K562 (cell line): Measurements from ENCODE around the gene TMEM127. TPM values are rescaled to one million over a fixed set of nuclear protein-coding genes. Genes with fewer than 3 reads are reported as not detected.
A peak's percentile ranks its signal among the peaks of the same experiment; 100 is the strongest.

Source experiments
- ASH1L ChIP-seq: fragments of 450-650 bp; IDR thresholded peaks from 2 replicates; pipeline ENCODE4 v1.6.1; 2018; ENCODE audit warnings: borderline replicate concordance, mild to moderate bottlenecking, low read depth; ENCODE audit not compliant: partially characterized antibody
- CXXC5 ChIP-seq: fragments of 250-450 bp; sonication (Bioruptor Pico); IDR thresholded peaks from 2 replicates; pipeline ENCODE4 v1.8.0; 2022; ENCODE audit warnings: inconsistent platforms, mild to moderate bottlenecking, moderate library complexity
- RBM17 ChIP-seq: fragments of 200-400 bp; formaldehyde crosslinking; IDR thresholded peaks from 2 replicates; pipeline ENCODE4 v1.6.1; 2017; ENCODE audit warnings: low read depth, mild to moderate bottlenecking, low read length, borderline replicate concordance
- SIN3A ChIP-seq, 2 experiments: fragments of 150-350 bp in 1 of 2; IDR thresholded peaks; 2 replicates each; pipeline ENCODE4 v1.6.1; 2011 to 2016; ENCODE audit warnings: borderline replicate concordance in 2 of 2, low read depth in 2 of 2, low read length in 2 of 2, mild to moderate bottlenecking in 2 of 2, moderate library complexity in 2 of 2; ENCODE audit not compliant: control insufficient read depth in 1 of 2
- SMARCA5 ChIP-seq: fragments of 450-650 bp; IDR thresholded peaks from 2 replicates; pipeline ENCODE4 v1.6.1; 2016
- TEAD1 ChIP-seq, 2 experiments: fragments of 450-650 bp in 1 of 2; sonication (generic) in 1 of 2; formaldehyde crosslinking; IDR thresholded peaks; 2 replicates each; pipeline versions ENCODE4 v1.4.0 to v1.8.0; 2020 to 2022; ENCODE audit warnings: mild to moderate bottlenecking in 2 of 2, missing genetic modification reagents in 1 of 2
- YBX1 ChIP-seq: fragments of 450-650 bp; IDR thresholded peaks from 2 replicates; pipeline ENCODE4 v1.7.1; 2016; ENCODE audit warnings: mild to moderate bottlenecking
- ZNF253 ChIP-seq: fragments of 250-450 bp; sonication (Bioruptor Pico); conservative IDR thresholded peaks from 2 replicates; pipeline ENCODE4 v1.6.1; 2021; ENCODE audit warnings: mild to moderate bottlenecking
- polyA plus RNA-seq, 8 experiments: library from polyadenylated mRNA; depleted of rRNA in 4 of 8; stranded (reverse) in 5 of 8; unstranded in 3 of 8; fragments of >200 nt; fragmentation: Nextera tagmentation in 2 of 8; fragmentation: Illumina TruSeq in 1 of 8; extraction: Ambion mirVana in 2 of 8; extraction: Trizol in 1 of 8; gene quantifications; 2 replicates each; pipeline versions ENCODE4 v1.2.1 to v1.2.3, GENCODE V29; 2011 to 2014; ENCODE audit warnings: inconsistent platforms in 1 of 8, missing spikeins in 1 of 8
- total RNA-seq, 7 experiments: library from RNA; depleted of rRNA in 6 of 7; stranded (reverse); fragments of >200 nt in 6 of 7; fragmentation: Illumina TruSeq in 2 of 7; extraction: Trizol in 2 of 7; gene quantifications; 2 replicates each; pipeline versions ENCODE4 v1.2.1 to v1.2.3, GENCODE V29; 2011 to 2021; ENCODE audit warnings: low replicate concordance in 1 of 7
- TF ChIP-seq, protein P1 (sequence below), 2 experiments: fragments of 450-650 bp; formaldehyde crosslinking in 1 of 2; IDR thresholded peaks; 2 replicates each; pipeline versions ENCODE4 v1.4.0 to v1.6.1; 2014 to 2020; ENCODE audit warnings: mild to moderate bottlenecking in 2 of 2, borderline replicate concordance in 1 of 2, low read depth in 1 of 2
- TF ChIP-seq, protein P2 (sequence below): fragments of 450-650 bp; IDR thresholded peaks from 2 replicates; pipeline ENCODE4 v1.7.1; 2018; ENCODE audit warnings: mild to moderate bottlenecking, low read depth; ENCODE audit not compliant: partially characterized antibody
- TF ChIP-seq, protein P3 (sequence below): fragments of 250-450 bp; sonication (Bioruptor Pico); IDR thresholded peaks from 2 replicates; pipeline ENCODE4 v1.4.0; 2020; ENCODE audit warnings: mild to moderate bottlenecking
- TF ChIP-seq, protein P4 (sequence below): sonication (generic); formaldehyde crosslinking; IDR thresholded peaks from 2 replicates; pipeline ENCODE4 v1.9.0; 2022; ENCODE audit warnings: mild to moderate bottlenecking, missing genetic modification reagents

The TMEM127 gene
- total and polyA plus RNA-seq, 9 of the 15 experiments (the other 6 are each of a cell fraction or from before 2014, with no cell fraction given), result 1.7 to 20.0 (median 9.9) TPM

DNA sequence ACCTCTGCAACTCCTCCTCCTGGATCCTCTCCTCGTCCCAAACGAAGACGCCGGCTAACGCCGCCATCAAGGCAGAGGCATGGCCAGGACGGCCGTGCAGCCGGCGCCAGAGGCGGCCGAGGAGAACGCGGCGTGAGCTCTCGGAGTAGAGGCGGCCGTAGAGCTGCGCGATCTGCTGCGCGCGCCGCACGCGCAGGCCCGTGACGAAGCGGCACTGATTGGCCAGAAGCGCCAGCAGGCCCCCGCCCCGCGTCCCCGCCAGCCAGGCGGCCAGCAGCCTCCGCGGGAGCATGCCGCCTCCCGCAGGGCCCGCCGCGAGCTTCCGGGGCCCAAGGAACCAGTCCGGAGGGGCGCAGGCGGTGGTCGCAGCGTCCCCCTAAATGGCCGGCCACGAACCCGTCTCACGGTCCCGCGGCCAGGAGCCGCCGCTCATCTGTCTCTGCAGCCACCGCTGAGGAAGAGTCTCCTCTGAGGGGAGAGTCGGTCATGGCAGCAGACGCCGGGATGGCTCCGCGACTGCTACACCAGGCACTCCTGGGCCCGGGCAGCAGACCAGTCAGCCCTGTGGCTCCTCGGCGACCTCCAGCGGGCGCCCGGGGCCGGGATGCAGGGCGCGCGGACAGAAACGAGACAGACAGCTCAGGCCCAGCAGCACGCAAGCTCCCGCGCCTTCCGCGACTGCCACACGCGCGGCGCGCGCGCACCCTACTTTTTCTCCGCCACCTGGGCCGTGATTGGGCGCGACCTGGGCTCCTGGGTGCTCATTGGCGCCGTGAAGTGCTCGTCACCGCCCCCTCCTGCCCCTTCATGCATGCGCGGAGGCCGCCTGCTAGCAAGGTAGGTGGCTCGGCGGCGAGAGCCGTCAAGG is 57.4 kb downstream of the TMEM127 start, which contains the start of gene STARD7 (continued):
- TF ChIP-seq, protein P1, sequence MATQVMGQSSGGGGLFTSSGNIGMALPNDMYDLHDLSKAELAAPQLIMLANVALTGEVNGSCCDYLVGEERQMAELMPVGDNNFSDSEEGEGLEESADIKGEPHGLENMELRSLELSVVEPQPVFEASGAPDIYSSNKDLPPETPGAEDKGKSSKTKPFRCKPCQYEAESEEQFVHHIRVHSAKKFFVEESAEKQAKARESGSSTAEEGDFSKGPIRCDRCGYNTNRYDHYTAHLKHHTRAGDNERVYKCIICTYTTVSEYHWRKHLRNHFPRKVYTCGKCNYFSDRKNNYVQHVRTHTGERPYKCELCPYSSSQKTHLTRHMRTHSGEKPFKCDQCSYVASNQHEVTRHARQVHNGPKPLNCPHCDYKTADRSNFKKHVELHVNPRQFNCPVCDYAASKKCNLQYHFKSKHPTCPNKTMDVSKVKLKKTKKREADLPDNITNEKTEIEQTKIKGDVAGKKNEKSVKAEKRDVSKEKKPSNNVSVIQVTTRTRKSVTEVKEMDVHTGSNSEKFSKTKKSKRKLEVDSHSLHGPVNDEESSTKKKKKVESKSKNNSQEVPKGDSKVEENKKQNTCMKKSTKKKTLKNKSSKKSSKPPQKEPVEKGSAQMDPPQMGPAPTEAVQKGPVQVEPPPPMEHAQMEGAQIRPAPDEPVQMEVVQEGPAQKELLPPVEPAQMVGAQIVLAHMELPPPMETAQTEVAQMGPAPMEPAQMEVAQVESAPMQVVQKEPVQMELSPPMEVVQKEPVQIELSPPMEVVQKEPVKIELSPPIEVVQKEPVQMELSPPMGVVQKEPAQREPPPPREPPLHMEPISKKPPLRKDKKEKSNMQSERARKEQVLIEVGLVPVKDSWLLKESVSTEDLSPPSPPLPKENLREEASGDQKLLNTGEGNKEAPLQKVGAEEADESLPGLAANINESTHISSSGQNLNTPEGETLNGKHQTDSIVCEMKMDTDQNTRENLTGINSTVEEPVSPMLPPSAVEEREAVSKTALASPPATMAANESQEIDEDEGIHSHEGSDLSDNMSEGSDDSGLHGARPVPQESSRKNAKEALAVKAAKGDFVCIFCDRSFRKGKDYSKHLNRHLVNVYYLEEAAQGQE (IDR thresholded peaks at IDR 0.05; ENCODE audit: borderline replicate concordance), result no peak; the same call in 1 of the 2 replicates
- TF ChIP-seq, protein P1 (CRISPR knock-in tag; IDR thresholded peaks at IDR 0.05; ENCODE audit: low read depth), result peak; percentile 51; the same call in 1 of the 2 replicates
- TF ChIP-seq, protein P2, sequence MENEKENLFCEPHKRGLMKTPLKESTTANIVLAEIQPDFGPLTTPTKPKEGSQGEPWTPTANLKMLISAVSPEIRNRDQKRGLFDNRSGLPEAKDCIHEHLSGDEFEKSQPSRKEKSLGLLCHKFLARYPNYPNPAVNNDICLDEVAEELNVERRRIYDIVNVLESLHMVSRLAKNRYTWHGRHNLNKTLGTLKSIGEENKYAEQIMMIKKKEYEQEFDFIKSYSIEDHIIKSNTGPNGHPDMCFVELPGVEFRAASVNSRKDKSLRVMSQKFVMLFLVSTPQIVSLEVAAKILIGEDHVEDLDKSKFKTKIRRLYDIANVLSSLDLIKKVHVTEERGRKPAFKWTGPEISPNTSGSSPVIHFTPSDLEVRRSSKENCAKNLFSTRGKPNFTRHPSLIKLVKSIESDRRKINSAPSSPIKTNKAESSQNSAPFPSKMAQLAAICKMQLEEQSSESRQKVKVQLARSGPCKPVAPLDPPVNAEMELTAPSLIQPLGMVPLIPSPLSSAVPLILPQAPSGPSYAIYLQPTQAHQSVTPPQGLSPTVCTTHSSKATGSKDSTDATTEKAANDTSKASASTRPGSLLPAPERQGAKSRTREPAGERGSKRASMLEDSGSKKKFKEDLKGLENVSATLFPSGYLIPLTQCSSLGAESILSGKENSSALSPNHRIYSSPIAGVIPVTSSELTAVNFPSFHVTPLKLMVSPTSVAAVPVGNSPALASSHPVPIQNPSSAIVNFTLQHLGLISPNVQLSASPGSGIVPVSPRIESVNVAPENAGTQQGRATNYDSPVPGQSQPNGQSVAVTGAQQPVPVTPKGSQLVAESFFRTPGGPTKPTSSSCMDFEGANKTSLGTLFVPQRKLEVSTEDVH, result peak; percentile 67
- TF ChIP-seq, protein P3, sequence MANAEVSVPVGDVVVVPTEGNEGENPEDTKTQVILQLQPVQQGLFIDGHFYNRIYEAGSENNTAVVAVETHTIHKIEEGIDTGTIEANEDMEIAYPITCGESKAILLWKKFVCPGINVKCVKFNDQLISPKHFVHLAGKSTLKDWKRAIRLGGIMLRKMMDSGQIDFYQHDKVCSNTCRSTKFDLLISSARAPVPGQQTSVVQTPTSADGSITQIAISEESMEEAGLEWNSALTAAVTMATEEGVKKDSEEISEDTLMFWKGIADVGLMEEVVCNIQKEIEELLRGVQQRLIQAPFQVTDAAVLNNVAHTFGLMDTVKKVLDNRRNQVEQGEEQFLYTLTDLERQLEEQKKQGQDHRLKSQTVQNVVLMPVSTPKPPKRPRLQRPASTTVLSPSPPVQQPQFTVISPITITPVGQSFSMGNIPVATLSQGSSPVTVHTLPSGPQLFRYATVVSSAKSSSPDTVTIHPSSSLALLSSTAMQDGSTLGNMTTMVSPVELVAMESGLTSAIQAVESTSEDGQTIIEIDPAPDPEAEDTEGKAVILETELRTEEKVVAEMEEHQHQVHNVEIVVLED (CRISPR knock-in tag), result peak; percentile 80
- TF ChIP-seq ASH1L (peak; percentile 88), ZNF253 (CRISPR knock-in tag) (no peak), TEAD1 (CRISPR knock-in tag; IDR thresholded peaks at IDR 0.05) (peak in 1 of 2 experiments; percentile 80; a peak in 2 of 4 replicates), RBM17 (no peak), YBX1 (no peak), CXXC5 (CRISPR knock-in tag) (peak; percentile 91), SMARCA5 (no peak), SIN3A (IDR thresholded peaks at IDR 0.05; ENCODE audit: borderline replicate concordance in 2 of 2, control insufficient read depth in 1 of 2, low read depth in 2 of 2, low read length in 2 of 2) (peak; percentile 36 to 84; a peak in 1 of 4 replicates)
- TF ChIP-seq, protein P4, sequence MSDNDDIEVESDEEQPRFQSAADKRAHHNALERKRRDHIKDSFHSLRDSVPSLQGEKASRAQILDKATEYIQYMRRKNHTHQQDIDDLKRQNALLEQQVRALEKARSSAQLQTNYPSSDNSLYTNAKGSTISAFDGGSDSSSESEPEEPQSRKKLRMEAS (CRISPR knock-in tag), result peak; percentile 69
